Activated CD4-positive, alpha-beta T cell treated with anti-CD3 and anti-CD28 coated beads, Interleukin-2, amount 50 U/mL, for 24 hours (primary cell): ENCODE data around the gene ANGEL2.

ENCODE experiments used
- DNase-seq, 2 donors: peaks; one replicate each; pipeline ENCODE4 v3.0.0-alpha.2; 2020; ENCODE audit warnings: low read depth in 1 of 2, low spot score in 1 of 2

The ANGEL2 gene

DNA sequence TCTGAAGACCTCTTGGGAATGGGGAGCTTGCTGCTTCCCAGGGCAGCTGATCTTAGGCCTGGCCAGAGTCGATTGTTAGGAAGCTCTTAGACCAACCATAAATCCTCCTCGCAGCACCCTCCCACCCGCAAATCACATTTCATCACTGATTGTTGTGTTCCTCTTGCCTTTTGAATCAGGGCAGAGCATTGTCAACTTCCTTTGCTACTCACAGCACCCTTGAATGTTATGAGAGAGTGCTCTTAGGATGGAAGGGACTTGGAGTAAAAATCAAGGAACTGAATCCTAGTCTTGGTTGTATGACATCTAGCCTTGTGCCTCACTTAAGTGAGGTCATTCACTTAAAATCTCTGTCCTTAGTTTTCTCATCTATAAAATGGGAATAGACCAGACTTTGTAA lies 62.3 kb downstream of the ANGEL2 start:
- DNase-seq, result no peak

DNA sequence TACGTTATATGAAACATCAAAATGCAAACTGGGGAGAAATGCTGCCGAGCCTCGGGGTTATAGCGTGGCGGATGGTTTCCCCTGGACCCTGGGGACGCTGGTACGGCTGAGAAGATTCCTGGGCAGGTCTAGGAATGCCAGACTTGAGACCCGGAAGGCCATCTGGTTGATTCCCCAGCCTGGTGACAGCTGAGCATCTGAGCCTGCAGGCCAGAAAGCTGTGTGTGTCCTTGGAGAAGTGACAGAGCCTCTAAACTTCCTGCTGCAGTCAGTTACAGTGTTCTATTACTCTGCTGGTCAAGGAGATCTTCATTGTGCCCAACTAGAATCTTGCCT lies 63.1 kb downstream of the ANGEL2 start:
- DNase-seq, result no peak

DNA sequence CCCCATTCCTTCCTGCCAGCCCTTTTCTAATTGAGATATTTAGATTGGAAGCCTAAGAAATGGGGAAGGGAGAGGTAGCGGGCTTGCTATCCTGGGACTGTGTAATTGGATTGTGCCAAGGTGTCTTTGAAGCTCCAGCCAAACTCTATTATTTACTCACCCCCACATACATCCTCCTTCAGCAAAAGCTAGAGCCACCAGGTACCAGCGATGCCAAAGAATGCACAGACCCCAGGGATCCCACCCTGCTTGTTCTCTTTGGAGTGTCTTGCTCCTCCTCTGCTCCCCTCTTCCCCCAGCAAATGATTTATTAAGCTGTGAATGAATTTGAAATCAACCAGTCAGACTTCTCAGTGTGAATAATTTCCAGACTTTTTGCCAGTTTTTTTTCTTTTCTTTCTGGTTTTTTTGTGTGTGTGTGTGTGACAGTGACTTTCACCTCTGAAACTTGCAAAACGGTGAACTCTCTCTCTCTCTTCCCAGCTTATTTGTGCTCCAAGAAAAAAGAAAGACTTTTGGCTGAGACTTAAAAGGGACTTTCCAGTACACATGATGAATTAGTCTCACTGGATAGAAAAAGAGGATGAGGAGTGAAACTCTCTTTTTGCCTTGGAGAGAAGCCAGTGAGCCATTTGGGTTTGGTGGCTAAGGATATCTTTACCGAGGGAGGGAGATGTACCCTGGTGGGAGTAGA lies 63.6 kb downstream of the ANGEL2 start:
- DNase-seq, result no peak

DNA sequence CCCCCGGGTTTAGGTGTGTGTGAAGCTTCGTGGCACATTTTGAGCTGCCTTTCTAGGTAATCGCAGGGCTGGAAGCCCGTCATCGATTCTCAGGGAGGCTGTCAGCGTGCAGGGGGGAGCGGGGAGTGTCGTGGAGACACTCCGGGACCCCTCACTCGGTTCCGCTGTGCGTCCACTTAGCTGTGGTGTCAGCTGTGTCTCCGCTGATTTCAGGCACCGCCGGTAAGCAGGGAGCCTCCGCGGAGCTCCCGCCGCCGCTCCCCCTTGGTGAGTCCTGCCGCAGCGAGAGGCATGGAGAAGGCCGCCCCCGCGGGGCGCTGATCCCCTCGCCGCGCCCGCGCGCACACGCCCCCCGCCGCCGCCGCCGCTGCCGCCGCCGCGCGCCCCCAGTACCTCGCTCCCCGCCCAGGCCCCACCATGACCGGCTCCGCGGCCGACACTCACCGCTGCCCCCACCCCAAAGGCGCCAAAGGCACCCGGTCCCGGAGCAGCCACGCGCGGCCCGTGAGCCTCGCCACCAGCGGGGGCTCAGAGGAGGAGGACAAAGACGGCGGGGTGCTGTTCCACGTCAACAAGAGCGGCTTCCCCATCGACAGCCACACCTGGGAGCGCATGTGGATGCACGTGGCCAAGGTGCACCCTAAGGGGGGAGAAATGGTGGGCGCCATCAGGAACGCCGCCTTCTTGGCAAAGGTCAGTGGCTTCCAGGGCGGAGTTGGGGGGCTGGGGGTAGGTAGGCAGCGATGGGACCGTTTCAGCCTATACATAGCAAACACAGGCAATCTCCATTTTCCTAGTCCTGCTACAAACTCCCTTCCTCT lies 64.3 kb downstream of the ANGEL2 start:
- DNase-seq, result no peak

DNA sequence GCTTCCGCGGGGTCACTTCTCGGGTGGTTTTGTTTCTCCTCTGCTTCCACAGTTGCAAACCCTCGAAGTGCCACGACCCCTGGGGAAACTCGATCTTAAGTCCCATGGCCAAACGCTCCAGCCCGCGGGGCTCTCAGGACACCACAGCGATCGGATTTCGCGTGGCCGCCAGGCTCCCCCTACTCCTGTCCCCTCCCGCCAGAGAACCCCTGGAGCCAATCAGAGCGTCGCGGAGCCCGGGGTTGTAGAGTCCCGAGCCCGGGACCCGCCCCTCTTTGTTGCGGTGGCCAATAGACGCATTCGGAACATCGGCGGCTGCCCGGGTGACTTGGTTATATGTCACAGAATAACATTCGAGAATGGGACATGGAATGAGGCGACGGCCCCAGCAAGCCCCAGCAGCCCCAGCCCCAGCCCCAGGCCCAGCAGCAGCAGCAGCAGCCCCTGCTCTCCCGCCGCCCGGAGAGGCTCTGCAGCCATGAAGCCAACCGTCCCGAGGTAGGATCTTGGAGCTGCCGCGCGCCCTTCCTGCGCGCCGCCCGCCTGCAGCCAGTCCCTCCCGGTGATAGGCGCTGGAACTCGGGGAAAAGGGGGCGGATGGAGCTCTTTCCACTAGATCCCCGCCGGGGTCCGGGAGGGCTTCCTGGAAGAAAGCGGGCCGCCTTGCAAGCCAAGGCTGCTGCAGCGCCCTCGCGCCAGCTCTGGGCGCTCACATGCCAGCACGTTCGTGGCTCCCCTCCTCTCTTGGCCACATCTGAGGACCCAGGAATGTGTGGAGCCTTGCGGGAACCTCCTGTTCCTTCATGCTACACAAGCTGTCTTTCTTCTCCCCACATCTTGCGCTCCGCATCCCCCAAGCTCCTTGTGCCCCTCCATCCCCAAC lies 65.2 kb downstream of the ANGEL2 start, which contains the start of gene VASH2:
TSS of gene VASH2 (plus strand) at position 299 of the 883 bp plus-strand sequence. CDS start 1,002 bp downstream, outside the sequence.
- peak; percentile 22 to 56 for DNase-seq

DNA sequence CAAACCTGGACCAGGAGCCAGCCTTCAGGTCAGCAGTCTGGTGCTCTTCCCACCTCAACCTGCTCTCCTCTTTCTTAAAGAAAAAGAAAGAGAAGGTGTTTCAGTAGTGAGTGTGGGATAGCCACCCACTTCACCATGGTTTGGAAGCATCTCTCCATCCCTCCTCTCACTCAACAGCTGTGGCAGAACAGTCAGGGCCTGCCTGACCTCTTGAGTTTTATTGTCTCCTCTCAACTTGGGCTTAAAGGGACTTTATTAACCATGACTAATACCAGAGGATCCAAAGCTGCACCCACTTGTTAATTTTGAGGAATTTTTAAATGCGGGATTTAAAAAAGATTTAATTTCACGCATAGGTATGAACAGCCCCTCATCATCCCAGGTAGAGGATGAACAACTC lies 65.9 kb downstream of the ANGEL2 start:
- no peak for DNase-seq

DNA sequence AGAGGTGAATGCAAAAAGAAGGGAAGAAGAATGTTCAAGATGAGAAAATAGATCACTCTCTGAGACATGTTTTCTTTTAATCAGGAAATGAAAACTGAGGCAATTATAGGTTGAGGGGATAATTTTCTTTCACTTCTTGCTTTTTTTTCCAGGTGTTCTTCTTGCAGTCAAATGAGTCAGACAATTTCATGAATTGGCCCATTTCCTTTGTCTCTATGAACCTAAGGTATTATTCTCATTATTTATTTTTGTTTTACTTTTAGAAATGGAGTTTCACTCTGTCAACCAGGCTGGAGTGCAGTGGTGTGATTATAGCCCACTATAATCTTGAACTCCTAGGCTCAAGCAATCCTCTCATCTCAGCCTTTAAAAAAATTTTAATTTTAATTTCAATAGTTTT lies 68.8 kb downstream of the ANGEL2 start:
- no peak for DNase-seq

DNA sequence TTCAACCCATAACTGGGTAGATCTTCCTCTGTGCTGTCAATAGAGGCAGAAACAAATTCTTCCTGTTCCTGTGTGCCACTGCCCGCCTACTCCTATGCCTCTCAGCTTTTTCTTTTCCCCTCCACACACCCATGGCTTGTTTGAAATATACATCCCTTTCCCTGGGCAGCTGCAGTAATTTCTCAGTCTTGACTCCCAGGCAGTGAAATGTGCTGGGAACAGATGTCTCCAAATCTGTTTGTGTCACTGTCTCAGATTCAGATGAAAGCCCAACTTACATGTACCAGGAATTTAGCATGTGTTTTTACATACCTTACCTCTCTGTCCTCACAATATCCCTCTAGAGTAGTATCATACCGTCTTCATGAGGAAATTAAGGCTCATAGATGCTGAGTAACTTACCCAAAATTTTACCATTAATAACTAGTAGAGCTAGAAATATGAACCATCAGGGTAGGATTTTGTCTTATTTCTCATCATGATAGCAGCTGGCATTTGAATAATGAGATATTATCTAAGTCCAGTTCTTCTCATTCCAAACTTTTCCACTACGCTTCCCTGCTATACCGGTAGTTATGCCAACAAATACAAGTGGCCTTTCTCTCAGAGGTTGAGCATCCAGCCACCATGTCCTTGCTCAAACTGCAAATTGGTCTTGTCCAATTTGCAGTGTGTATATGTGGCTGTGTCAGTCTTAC lies 70.1 kb downstream of the ANGEL2 start:
- DNase-seq, result no peak

DNA sequence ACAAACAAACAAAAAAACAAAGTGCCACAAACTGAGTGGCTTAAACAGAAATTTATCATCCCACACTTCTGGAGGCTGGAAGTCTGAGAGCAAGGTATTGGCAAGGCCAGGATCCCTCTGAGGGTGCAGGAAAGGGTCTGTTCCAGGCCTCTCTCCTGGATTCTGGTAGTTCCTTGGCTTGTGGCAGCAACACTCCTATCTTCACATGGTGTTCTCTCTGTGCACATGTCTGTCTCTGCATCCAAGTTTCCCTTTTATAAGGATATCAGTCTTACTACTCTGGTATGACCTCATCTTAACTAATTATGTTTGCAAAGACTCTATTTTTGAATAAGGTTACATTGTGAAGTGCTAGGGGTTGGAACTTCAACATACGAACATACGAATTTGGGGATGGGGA lies 70.6 kb downstream of the ANGEL2 start:
- no peak for DNase-seq

DNA sequence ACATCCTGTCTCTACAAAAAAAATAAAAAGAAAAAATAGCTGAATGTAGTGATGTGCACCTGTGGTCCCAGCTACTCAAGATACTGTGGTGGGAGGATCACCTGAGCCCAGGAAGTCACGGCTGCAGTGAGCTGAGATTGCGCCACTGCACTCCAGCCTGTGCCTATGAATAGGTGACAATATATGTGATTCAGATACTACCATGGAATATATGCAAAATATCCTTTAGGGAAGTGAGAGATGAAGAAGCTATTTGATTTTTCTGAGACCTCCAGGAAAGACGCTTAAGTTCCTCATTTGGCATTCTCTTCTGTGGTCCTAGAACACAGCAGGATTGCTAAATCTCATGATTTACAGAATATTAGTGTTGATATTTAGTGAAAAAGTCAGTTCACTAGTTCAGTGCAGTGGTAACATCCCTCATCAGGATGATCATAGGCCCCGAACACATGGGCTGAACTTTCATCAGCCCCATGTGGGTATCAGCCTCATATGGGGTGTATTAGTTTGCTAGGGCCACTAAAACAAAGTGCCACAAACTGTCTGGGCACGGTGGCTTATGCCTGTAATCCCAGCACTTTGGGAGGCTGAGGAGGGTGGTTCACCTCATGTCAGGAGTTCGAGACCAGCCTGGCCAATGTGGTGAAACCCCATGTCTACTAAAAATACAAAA lies 71.3 kb downstream of the ANGEL2 start:
- DNase-seq, result no peak

DNA sequence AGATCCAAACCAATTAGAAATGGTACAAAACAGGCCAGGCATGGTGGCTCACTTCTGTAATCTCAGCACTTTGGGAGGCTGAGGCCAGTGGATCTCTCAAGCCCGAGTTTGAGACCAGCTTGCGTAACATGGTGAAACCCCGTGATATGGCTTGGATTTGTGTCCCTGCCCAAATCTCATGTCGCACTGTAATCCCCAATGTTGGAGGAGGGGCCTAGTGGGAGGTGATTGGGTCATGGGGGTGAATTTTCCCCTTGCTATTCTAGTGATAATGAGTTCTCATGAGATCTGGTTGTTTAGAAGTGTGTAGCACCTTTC lies 72.3 kb downstream of the ANGEL2 start:
- no peak for DNase-seq

DNA sequence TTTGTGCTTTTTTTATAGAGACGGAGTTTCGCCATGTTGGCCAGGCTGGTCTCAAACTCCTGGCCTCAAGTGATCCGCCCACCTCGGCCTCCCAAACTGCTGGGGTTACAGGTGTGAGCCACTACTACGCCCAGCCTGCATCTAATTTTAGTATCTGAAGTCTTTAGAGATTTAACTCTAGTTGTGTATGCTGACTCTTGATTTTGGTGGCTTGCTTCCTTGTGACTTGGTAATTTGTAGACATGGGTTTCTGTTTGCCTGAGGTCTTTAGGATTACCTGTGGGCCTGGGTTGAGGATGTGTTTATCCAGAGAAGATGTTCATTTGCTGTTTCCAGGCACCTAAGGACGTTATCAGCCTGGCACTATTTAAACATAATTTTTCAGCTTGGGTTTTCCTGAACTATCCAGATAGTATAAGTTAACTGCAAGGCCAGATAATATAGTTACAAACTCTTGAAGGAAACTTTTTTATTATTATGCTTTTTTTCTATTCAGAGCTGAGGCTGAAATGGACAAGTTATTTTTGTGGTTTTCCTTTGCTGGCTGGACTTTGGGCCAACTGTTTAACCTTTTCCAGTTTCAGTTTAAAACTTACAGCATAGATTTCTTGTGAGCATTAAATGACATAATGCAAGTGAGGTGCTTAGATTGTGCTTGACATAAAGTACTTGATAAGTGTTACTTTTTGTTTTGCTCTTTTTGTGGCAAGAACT lies 72.8 kb downstream of the ANGEL2 start:
- DNase-seq, result no peak
